Calu3 (cell line): Measurements from ENCODE around the gene FMN2. TPM values are rescaled to one million over a fixed set of nuclear protein-coding genes. Genes with fewer than 3 reads are reported as not detected.

Experiments
- Bru-seq: library from RNA; stranded (reverse); fragments of 400-500 nt; gene quantifications from one replicate; lab custom pipeline; 2021; lab: Mats Ljungman, UMichigan
- BruChase-seq, 2 experiments: library from RNA; stranded (reverse); fragments of 400-500 nt; gene quantifications; one replicate each; lab custom pipeline; 2021; lab: Mats Ljungman, UMichigan
- BruUV-seq: library from RNA; stranded (reverse); fragments of 400-500 nt; replicated peaks from 2 replicates; lab custom pipeline; 2021; lab: Mats Ljungman, UMichigan
- CTCF ChIA-PET: fragments of 300-600 bp; sonication (Branson Sonifier 250); formaldehyde crosslinking; loops from one replicate; lab custom pipeline; 2022; ENCODE audit warnings: antibody characterized with exemption; lab: Charles Lee
- DNase-seq: peaks from one replicate; pipeline ENCODE4 v3.0.0; 2022
- H3K27ac Mint-ChIP-seq: one replicate; pipeline ENCODE4 v1.8.0; 2022; ENCODE audit warnings: mixed read lengths; ENCODE audit not compliant: unreplicated experiment
- H3K27me3 Mint-ChIP-seq: one replicate; pipeline ENCODE4 v1.8.0; 2022; ENCODE audit warnings: mixed read lengths; ENCODE audit not compliant: unreplicated experiment
- H3K36me3 Mint-ChIP-seq: one replicate; pipeline ENCODE4 v1.8.0; 2022; ENCODE audit warnings: mild to moderate bottlenecking, moderate library complexity, mixed read lengths; ENCODE audit not compliant: insufficient read depth, unreplicated experiment
- H3K4me1 Mint-ChIP-seq: one replicate; pipeline ENCODE4 v1.8.0; 2022; ENCODE audit warnings: mild to moderate bottlenecking, low read depth, mixed read lengths; ENCODE audit not compliant: unreplicated experiment
- H3K4me3 Mint-ChIP-seq: one replicate; pipeline ENCODE4 v1.8.0; 2022; ENCODE audit warnings: mild to moderate bottlenecking, low read depth, moderate library complexity, mixed read lengths; ENCODE audit not compliant: unreplicated experiment
- H3K9me3 Mint-ChIP-seq: one replicate; pipeline ENCODE4 v1.8.0; 2022; ENCODE audit warnings: low read depth, mixed read lengths; ENCODE audit not compliant: unreplicated experiment
- CTCF ChIP-seq: fragments of 200-600 bp; IDR thresholded peaks from one replicate; pipeline ENCODE4 v1.8.0; 2022; ENCODE audit warnings: antibody characterized with exemption; ENCODE audit not compliant: unreplicated experiment
- intact Hi-C: fragments of 100-400 bp; cut with micrococcal nuclease; formaldehyde crosslinking; loops from one replicate; pipeline ENCODE4 v1.10.0; 2022; ENCODE audit not compliant: unreplicated experiment
- long read RNA-seq: library from polyadenylated mRNA; stranded (forward); transcript quantifications from one replicate; pipeline ENCODE4 v2.0.0, GENCODE V29; 2022
- total RNA-seq: library from RNA; stranded (reverse); gene quantifications from 2 replicates; pipeline ENCODE4 v1.2.3, GENCODE V29; 2022

Gene FMN2
- 0.12 TPM in 1 of 2 replicates, not detected in the other for total RNA-seq
- Bru-seq, nascent RNA: percentile 5 among the genes with signal in this experiment
- percentile 2 among the genes with signal in this experiment for BruChase-seq, experiment 1, labeled RNA remaining after a 6-hour chase
- BruChase-seq, experiment 2, labeled RNA remaining after a 2-hour chase: percentile 3 among the genes with signal in this experiment
- long read RNA-seq: 0 reads

- no TSS peak for BruUV-seq
- peaks cover 5% of the 10 kb centered on the region for H3K36me3 Mint-ChIP-seq
- no peak within 1 kb of the TSS for H3K27ac Mint-ChIP-seq
- CTCF ChIA-PET: no interaction called here
- no peak for TF ChIP-seq CTCF
- DNase-seq: peak; percentile 9
- peak within 1 kb of the TSS; percentile 42 for H3K4me3 Mint-ChIP-seq
- intact Hi-C loops: no loop called here
- no peaks in the 10 kb centered on the region for H3K27me3 Mint-ChIP-seq
- H3K9me3 Mint-ChIP-seq: no peaks in the 10 kb centered on the region
- H3K4me1 Mint-ChIP-seq: no peaks in the 10 kb centered on the region
These were observed at the start of gene FMN2 for GRCh38 chr1:240091614-240092300. TSS of gene FMN2 (plus strand) at chr1:240091883. CDS start at chr1:240092110, 227 bp downstream.

GRCh38 chr1:240044620-240045019, 47.1 kb upstream of the FMN2 start:
- CTCF ChIA-PET: no interaction called here
- TF ChIP-seq CTCF: no peak
- Mint-ChIP-seq H3K36me3 (no peaks in the 10 kb centered on the region), H3K27me3 (no peaks in the 10 kb centered on the region), H3K4me3 (no peak overlapping the region), H3K9me3 (no peaks in the 10 kb centered on the region), H3K27ac (no peak overlapping the region), H3K4me1 (no peaks in the 10 kb centered on the region)
- BruUV-seq: no TSS peak
- no peak for DNase-seq
- intact Hi-C loops: no loop called here

GRCh38 chr1:240046000-240046399, 45.7 kb upstream of the FMN2 start:
- no peak for TF ChIP-seq CTCF
- DNase-seq: no peak
- CTCF ChIA-PET: interaction anchor here (0.8 kb wide), 1 partner anchor 10 kb away, joined by 3 read pairs; no protein-coding TSS in a partner anchor
- no TSS peak for BruUV-seq
- Mint-ChIP-seq H3K4me3 (no peak overlapping the region), H3K27me3 (no peaks in the 10 kb centered on the region), H3K36me3 (no peaks in the 10 kb centered on the region), H3K9me3 (no peaks in the 10 kb centered on the region), H3K27ac (no peak overlapping the region), H3K4me1 (no peaks in the 10 kb centered on the region)
- intact Hi-C loops: no loop called here

- CTCF ChIA-PET: no interaction called here
- Mint-ChIP-seq H3K4me3 (no peak overlapping the region), H3K9me3 (no peaks in the 10 kb centered on the region), H3K27me3 (no peaks in the 10 kb centered on the region), H3K4me1 (no peaks in the 10 kb centered on the region), H3K27ac (no peak overlapping the region), H3K36me3 (no peaks in the 10 kb centered on the region)
- BruUV-seq: no TSS peak
- TF ChIP-seq CTCF: no peak
- intact Hi-C loops: no loop called here
- DNase-seq: no peak
These were observed 37.5 kb upstream of the FMN2 start for GRCh38 chr1:240054109-240054701.
